Liver (tissue), 9 donors: Measurements from ENCODE around the gene CES2. TPM values are rescaled to one million over a fixed set of nuclear protein-coding genes. Genes with fewer than 3 reads are reported as not detected.
"Not testable (repeated sequence)": the region's sequence is repeated elsewhere in the genome, so short reads cannot be mapped to it uniquely, and the experiment has no call there.

Source experiments
- DNase-seq: peaks from one replicate; pipeline ENCODE4 v3.0.0-alpha.2; 2017; ENCODE audit warnings: low spot score
- H3K27ac ChIP-seq, 2 donors: one replicate each; pipeline ENCODE4 v1.7.0; 2013; ENCODE audit warnings: inconsistent platforms in 2 of 2, low read length in 2 of 2, control low read depth in 1 of 2, low read depth in 1 of 2, mild to moderate bottlenecking in 1 of 2
- H3K27me3 ChIP-seq, 4 donors: one replicate each; pipeline versions ENCODE4 v1.6.1 to v1.7.0; 2013; ENCODE audit warnings: low read length in 3 of 4, inconsistent platforms in 1 of 4, mild to moderate bottlenecking in 1 of 4, moderate library complexity in 1 of 4; ENCODE audit not compliant: control insufficient read depth in 4 of 4, insufficient read depth in 4 of 4
- H3K36me3 ChIP-seq, 4 donors: one replicate each; pipeline versions ENCODE4 v1.6.1 to v1.7.0; 2013; ENCODE audit warnings: low read length in 3 of 4, mild to moderate bottlenecking in 3 of 4, low read depth in 1 of 4, moderate library complexity in 1 of 4; ENCODE audit not compliant: control insufficient read depth in 4 of 4, insufficient read depth in 3 of 4
- H3K4me1 ChIP-seq, 4 donors: one replicate each; pipeline versions ENCODE4 v1.6.1 to v1.7.0; 2013; ENCODE audit warnings: low read length in 3 of 4, mild to moderate bottlenecking in 3 of 4, moderate library complexity in 1 of 4; ENCODE audit not compliant: control insufficient read depth in 4 of 4, insufficient read depth in 4 of 4
- H3K4me3 ChIP-seq, 3 donors: one replicate each; pipeline versions ENCODE4 v1.6.1 to v1.7.0; 2013; ENCODE audit warnings: low read length in 3 of 3, control low read depth in 1 of 3, low read depth in 1 of 3, mild to moderate bottlenecking in 1 of 3
- H3K9ac ChIP-seq, 2 donors: one replicate each; pipeline ENCODE4 v1.7.0; 2013; ENCODE audit warnings: low read length in 2 of 2, mild to moderate bottlenecking in 2 of 2, moderate library complexity in 2 of 2, control low read depth in 1 of 2, low read depth in 1 of 2
- H3K9me3 ChIP-seq, 4 donors: one replicate each; pipeline versions ENCODE4 v1.6.1 to v1.7.0; 2013; ENCODE audit warnings: low read length in 3 of 4; ENCODE audit not compliant: control insufficient read depth in 4 of 4
- ATF3 ChIP-seq: IDR thresholded peaks from 2 replicates; pipeline ENCODE4 v1.6.1; 2016; ENCODE audit warnings: antibody characterized with exemption
- CTCF ChIP-seq: fragments of 150-350 bp; IDR thresholded peaks from 2 replicates; pipeline ENCODE4 v1.5.1; 2017; ENCODE audit warnings: improper control_type of control experiment, low read depth, low read length; ENCODE audit not compliant: missing input control
- EGR1 ChIP-seq, 2 donors: IDR thresholded peaks; 2 replicates each; pipeline ENCODE4 v1.6.1; 2016 to 2018; ENCODE audit warnings: antibody characterized with exemption in 2 of 2, low read depth in 2 of 2
- FOXA1 ChIP-seq: IDR thresholded peaks from 2 replicates; pipeline ENCODE4 v1.6.1; 2016; ENCODE audit warnings: antibody characterized with exemption
- GABPA ChIP-seq, 2 donors: IDR thresholded peaks in 1 of 2; conservative IDR thresholded peaks in 1 of 2; 2 replicates each; pipeline ENCODE4 v1.6.1; 2016; ENCODE audit warnings: antibody characterized with exemption in 2 of 2, mild to moderate bottlenecking in 1 of 2, moderate library complexity in 1 of 2
- HNF4A ChIP-seq, 2 donors: conservative IDR thresholded peaks; 2 replicates each; pipeline ENCODE4 v1.6.1; 2016; ENCODE audit warnings: antibody characterized with exemption in 2 of 2, mild to moderate bottlenecking in 2 of 2
- HNF4G ChIP-seq: IDR thresholded peaks from 2 replicates; pipeline ENCODE4 v1.6.1; 2016; ENCODE audit warnings: antibody characterized with exemption
- MAX ChIP-seq: IDR thresholded peaks from 2 replicates; pipeline ENCODE4 v1.6.1; 2016; ENCODE audit warnings: antibody characterized with exemption
- NR2F2 ChIP-seq: IDR thresholded peaks from 2 replicates; pipeline ENCODE4 v1.6.1; 2016; ENCODE audit warnings: antibody characterized with exemption
- RAD21 ChIP-seq, 2 donors: IDR thresholded peaks; 2 replicates each; pipeline ENCODE4 v1.6.1; 2016; ENCODE audit warnings: antibody characterized with exemption in 2 of 2, mild to moderate bottlenecking in 2 of 2
- REST ChIP-seq: IDR thresholded peaks from 2 replicates; pipeline ENCODE4 v1.6.1; 2016; ENCODE audit warnings: antibody characterized with exemption, mild to moderate bottlenecking
- RXRA ChIP-seq, 2 donors: IDR thresholded peaks; 2 replicates each; pipeline ENCODE4 v1.6.1; 2017 to 2018; ENCODE audit warnings: antibody characterized with exemption in 2 of 2, mild to moderate bottlenecking in 1 of 2
- SP1 ChIP-seq: IDR thresholded peaks from 2 replicates; pipeline ENCODE4 v1.6.1; 2018; ENCODE audit warnings: antibody characterized with exemption, mild to moderate bottlenecking
- YY1 ChIP-seq: IDR thresholded peaks from 2 replicates; pipeline ENCODE4 v1.6.1; 2016; ENCODE audit warnings: antibody characterized with exemption, mild to moderate bottlenecking
- ZBTB33 ChIP-seq: IDR thresholded peaks from 2 replicates; pipeline ENCODE4 v1.6.1; 2016; ENCODE audit warnings: antibody characterized with exemption
- WGBS: extraction: QIAGEN DNeasy Blood & Tissue Kit; methylation state at CpG from one replicate; pipeline ENCODE4 v1.1.7; 2013; 5-methylcytosine and 5-hydroxymethylcytosine counted together
- polyA plus RNA-seq, 2 donors: library from polyadenylated mRNA; stranded (reverse) in 1 of 2; unstranded in 1 of 2; fragments of 200-250 nt in 1 of 2; fragments of >200 nt in 1 of 2; fragmentation: Nextera tagmentation in 1 of 2; extraction: Ambion mirVana in 1 of 2; gene quantifications; one replicate each; pipeline versions ENCODE4 v1.2.1 to v1.2.3, GENCODE V29; 2013 to 2015
- total RNA-seq, 2 donors: library from RNA; depleted of rRNA; stranded (reverse); fragments of >200 nt; gene quantifications; one replicate each; pipeline ENCODE4 v1.2.3, GENCODE V29; 2014
- donor health status: healthy.
- donor health status: healthy.
- donor health status: healthy.
- donor health status: healthy.
- donor health status: healthy.

CES2 gene
- total and polyA plus RNA-seq, 4 donors = 21.2 to 200 (median 182) TPM

GRCh38 chr16:66933776-66934137 is 1.6 kb upstream of the CES2 start (continued):
- TF ChIP-seq REST (no peak), FOXA1 (no peak)

- TF ChIP-seq ZBTB33 (peak; percentile 81), CTCF (no peak), EGR1 (IDR thresholded peaks at IDR 0.05; ENCODE audit: low read depth in 2 of 2) (peak in 1 of 2 donors; percentile 50), ATF3 (no peak), GABPA (IDR thresholded peaks at IDR 0.05 in 1 of 2, conservative IDR thresholded peaks at IDR 0.05 in 1 of 2) (peak; percentile 80 to 96), YY1 (peak; percentile 77), SP1 (peak; percentile 68), HNF4G (no peak), RAD21 (IDR thresholded peaks at IDR 0.05) (no peak), NR2F2 (peak; percentile 9), REST (peak; percentile 55), RXRA (IDR thresholded peaks at IDR 0.05) (no peak), HNF4A (conservative IDR thresholded peaks at IDR 0.05) (peak in 1 of 2 donors; percentile 18), MAX (peak; percentile 38)
- Histone ChIP-seq H3K4me3 (peak within 1 kb of the TSS; percentile 77 to 93 (median 81)), H3K27me3 (no peaks in the 10 kb centered on the region), H3K27ac (peak within 1 kb of the TSS; percentile 94 to 96), H3K36me3 (peaks cover 0 to 3% (median 1%) of the 10 kb centered on the region in 4 donors), H3K9me3 (no peaks in the 10 kb centered on the region), H3K4me1 (peaks cover 8 to 59% (median 48%) of the 10 kb centered on the region in 4 donors), H3K9ac (peak within 1 kb of the TSS; percentile 85 to 86)
- peak; percentile 92 for DNase-seq
- under 1% methylated on average over 76 of the region's 76 CpGs for WGBS
These were observed 1.0 kb upstream of the CES2 start, which contains the start of gene CIAO2B for GRCh38 chr16:66934138-66934838. Gene CIAO2B, minus strand, starts transcription at chr16:66934402. Its CDS starts 38 bp downstream, at chr16:66934364.

GRCh38 chr16:66934839-66935313 is 440 bp upstream of the CES2 start:
- H3K4me3 ChIP-seq = peak overlapping the region; percentile 77 to 93 (median 81)
- not testable (repeated sequence) for H3K27me3 ChIP-seq, H3K9me3 ChIP-seq, H3K36me3 ChIP-seq, DNase-seq
- 2% methylated on average over 21 of the region's 24 CpGs for WGBS
- peak overlapping the region; percentile 85 to 86 for H3K9ac ChIP-seq
- peak overlapping the region; percentile 94 to 96 for H3K27ac ChIP-seq
- peaks cover 10 to 65% (median 53%) of the 10 kb centered on the region in 4 donors for H3K4me1 ChIP-seq
